Omental fat pad (tissue), 4 donors: ENCODE results near the gene AP1M2. TPM values are rescaled to one million over a fixed set of nuclear protein-coding genes. Genes with fewer than 3 reads are reported as not detected.
A peak's percentile ranks its signal among the peaks of the same experiment; 100 is the strongest.

Experiments
- ATAC-seq: fragments of 150-250 bp; one replicate; pipeline ENCODE4 v1.9.1; 2016; ENCODE audit warnings: mild to moderate bottlenecking, moderate library complexity; ENCODE audit not compliant: low FRiP score
- DNase-seq: peaks from one replicate; pipeline ENCODE4 v3.0.0-alpha.2; 2019; ENCODE audit warnings: low spot score
- total RNA-seq, 4 donors: library from RNA; depleted of rRNA; stranded (reverse); fragments of >200 nt; gene quantifications; one replicate each; pipeline ENCODE4 v1.1.0, GENCODE V29; 2016
- TF ChIP-seq, protein P1 (sequence below), 3 donors: fragments of 450-650 bp; IDR thresholded peaks; one replicate each; pipeline ENCODE4 v1.5.1; 2016 to 2017; ENCODE audit warnings: antibody characterized with exemption in 3 of 3, mild to moderate bottlenecking in 3 of 3, moderate library complexity in 2 of 3

Gene AP1M2
- total RNA-seq, 4 donors from 2014 or later, result 1.8 to 8.2 (median 2.4) TPM; not detected in 1

DNA sequence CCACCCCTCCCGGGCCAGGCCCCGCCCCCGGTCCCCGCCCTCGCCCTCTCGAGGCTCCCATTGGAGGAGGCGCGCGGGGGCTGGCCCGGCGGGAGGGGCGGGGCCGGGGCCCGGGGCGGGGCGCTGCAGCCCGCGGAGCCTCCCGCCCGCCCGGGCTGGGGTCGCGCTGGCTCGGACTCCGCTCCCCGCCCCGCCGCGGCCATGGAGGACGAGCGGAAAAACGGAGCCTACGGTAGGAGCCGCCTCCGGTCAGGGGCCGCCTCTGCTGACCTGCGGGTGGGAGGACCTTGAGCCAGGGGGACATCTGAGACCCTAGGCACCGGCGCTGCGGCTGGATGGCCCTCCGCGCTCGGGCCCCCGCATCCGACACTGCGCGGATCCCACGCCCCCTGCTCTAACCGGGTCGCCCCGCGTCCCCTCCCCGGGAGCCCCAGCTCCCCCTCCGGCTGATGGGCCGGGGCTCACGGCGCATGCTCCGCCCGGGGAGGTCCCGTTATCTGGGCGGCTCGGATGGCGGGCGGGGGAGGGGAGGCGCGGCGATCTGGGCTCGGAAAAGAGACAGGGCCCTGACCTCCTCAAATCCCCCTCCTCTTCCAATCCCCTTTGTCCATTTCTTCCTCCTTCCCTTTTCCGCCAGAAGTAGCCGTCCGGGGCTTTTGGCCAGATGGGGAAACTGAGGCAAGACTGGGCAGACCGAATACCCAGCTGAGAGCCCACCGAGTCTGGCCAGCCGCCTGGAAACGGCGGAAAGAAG lies 15.4 kb upstream of the AP1M2 start:
- TF ChIP-seq, protein P1, sequence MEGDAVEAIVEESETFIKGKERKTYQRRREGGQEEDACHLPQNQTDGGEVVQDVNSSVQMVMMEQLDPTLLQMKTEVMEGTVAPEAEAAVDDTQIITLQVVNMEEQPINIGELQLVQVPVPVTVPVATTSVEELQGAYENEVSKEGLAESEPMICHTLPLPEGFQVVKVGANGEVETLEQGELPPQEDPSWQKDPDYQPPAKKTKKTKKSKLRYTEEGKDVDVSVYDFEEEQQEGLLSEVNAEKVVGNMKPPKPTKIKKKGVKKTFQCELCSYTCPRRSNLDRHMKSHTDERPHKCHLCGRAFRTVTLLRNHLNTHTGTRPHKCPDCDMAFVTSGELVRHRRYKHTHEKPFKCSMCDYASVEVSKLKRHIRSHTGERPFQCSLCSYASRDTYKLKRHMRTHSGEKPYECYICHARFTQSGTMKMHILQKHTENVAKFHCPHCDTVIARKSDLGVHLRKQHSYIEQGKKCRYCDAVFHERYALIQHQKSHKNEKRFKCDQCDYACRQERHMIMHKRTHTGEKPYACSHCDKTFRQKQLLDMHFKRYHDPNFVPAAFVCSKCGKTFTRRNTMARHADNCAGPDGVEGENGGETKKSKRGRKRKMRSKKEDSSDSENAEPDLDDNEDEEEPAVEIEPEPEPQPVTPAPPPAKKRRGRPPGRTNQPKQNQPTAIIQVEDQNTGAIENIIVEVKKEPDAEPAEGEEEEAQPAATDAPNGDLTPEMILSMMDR (IDR thresholded peaks at IDR 0.05), result no peak
- ATAC-seq (peak; percentile 95), DNase-seq (peak; percentile 52)

DNA sequence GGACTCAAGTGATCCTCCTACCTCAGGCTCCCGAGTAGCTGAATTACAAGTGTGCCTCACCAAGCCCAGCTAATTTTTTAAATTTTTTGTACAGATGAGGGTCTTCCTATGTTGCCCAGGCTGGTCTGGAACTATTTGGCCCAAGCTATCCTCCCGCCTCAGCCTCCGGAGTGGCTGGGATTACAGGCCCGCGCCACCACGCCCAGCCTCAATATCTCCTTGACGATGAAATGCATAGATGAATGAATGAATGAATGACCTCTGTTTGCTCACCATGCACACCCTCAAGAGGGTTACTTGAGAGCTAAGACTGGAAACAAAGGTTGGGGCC lies 14.9 kb upstream of the AP1M2 start:
- ATAC-seq, result no peak
- no peak for DNase-seq

DNA sequence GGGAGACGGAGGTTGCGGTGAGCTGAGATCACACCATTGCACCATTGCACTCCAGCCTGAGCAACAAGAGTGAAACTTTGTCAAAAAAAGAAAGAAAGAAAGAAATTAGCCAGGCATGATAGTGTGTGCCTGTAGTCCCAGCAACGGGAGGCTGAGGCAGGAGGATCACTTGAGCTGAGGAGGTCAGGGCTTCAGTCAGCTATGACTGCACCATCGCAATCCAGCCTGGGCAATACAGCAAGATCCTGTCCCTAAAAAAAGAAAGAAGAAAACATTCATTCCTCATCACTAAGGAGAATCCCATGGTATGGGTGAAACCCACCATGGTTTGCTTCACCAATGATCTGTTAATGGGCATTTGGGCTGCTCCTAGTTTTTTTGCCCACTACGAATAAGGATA lies 13.0 kb upstream of the AP1M2 start:
- TF ChIP-seq, protein P1 (IDR thresholded peaks at IDR 0.05), result no peak
- no peak for ATAC-seq

More for the DNA sequence above, 14.9 kb upstream of the AP1M2 start:
- TF ChIP-seq, protein P1 (IDR thresholded peaks at IDR 0.05), result no peak

DNA sequence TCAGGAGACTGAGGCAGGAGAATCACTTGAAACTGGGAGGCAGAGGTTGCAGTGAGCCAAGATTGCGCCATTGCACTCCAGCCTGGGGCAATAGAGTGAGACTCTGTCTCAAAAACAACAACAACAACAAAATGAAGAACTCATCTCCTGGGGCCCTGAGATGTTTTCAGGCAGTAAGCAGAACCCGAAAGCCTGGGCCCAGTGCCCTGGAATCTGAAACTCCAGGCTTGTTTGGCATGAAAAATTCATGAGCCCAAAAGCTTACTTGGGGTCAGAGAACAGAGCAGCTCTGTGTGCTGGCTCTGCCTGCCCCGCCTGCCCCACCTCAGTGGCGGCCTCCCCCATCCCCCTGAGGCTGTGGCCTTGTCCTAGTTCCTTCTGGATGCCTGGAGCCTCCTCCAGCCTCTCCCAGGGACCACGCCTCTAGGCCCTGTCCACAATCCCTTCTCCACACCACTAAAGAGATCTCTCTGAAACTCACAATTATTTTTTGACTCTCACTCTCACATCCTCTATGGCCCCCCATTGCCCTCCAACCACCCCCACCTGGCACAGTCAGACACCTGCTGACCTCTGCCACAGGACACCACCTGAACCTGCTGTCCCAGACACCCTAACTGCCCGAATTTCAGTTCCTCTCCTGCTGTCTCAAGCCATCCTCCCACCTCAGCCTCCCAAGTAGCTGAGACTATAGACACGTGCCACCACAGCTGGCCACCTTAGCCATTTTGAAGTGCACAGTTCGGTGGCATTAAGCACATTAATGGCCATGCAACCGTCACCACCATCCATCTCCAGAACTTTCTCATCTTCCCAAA lies 6.9 kb upstream of the AP1M2 start:
- ATAC-seq (peak; percentile 71), DNase-seq (no peak)
- TF ChIP-seq, protein P1 (IDR thresholded peaks at IDR 0.05), result no peak

More for the DNA sequence above, 13.0 kb upstream of the AP1M2 start:
- no peak for DNase-seq

DNA sequence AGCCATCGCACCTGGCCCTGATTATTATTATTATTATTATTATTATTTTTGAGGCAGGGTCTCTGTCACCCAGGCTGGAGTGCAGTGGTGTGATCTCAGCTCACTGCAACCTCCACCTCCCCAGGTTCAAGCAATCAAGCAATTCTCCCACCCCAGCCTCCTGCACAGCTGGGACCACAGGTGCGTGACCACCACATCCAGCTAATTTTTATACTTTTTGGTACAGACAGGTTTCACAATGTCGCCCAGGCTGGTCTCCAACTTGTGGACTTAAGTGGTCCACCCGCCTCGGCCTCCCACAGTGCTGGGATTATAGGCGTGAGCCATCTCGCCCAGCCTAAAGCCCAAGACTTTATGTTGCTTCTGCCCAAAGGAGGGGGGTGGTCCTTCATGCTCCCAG lies 6.0 kb upstream of the AP1M2 start:
- TF ChIP-seq, protein P1 (IDR thresholded peaks at IDR 0.05), result no peak
- DNase-seq (no peak), ATAC-seq (no peak)

DNA sequence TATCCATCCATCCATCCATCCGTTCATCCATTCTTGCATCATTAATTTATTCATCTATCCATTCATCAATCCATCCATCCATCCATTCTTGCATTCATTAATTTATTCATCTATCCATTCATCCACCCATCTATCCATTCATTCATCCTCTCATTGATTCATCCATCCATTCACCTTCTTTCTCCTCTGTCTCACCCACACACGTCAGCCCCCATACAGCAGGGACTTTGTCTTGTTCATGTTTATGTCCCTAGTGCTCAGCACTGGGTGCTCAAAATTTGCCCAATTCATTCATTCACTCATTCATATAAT lies 683 bp upstream of the AP1M2 start:
- ATAC-seq (no peak), DNase-seq (no peak)
- TF ChIP-seq, protein P1 (IDR thresholded peaks at IDR 0.05), result no peak

DNA sequence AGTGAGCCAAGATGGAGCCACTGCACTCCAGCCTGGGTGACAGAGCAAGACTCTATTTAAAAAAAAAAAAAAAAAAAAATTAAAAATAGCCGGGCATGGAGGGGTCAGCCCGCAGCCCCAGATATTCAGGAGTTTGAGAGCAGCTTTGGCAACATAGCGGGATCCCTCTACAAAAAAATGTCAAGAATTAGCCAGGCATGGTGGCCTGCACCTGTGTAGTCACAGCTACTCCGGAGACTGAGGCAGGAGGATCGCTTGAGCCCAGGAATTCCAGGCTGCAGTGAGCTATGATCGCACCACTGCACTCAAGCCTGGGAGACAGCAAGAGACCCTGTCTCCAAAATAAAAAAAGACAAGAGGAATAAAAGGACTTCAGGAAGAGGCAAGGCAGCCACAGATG lies 716 bp downstream of the AP1M2 start:
- no peak for DNase-seq
- TF ChIP-seq, protein P1 (IDR thresholded peaks at IDR 0.05), result no peak
- ATAC-seq, result no peak
